HL-60 (cell line): ENCODE results near the gene ARHGAP24.

ENCODE experiments used
- DNase-seq, 2 experiments: peaks; one replicate each; pipeline ENCODE4 v3.0.0-alpha.2; 2010 to 2020; ENCODE audit warnings: low read depth in 1 of 2, low spot score in 1 of 2
- H3K27ac ChIP-seq: fragments of 250-450 bp; sonication (Bioruptor Pico); replicated peaks from 2 replicates; pipeline ENCODE4 v1.5.1; 2020; ENCODE audit warnings: mild to moderate bottlenecking, moderate library complexity
- H3K27me3 ChIP-seq: fragments of 250-450 bp; sonication (Bioruptor Pico); 2 replicates; pipeline ENCODE4 v1.5.1; 2021; ENCODE audit warnings: mild to moderate bottlenecking, moderate library complexity; ENCODE audit not compliant: insufficient read depth, poor library complexity, severe bottlenecking
- H3K4me3 ChIP-seq: replicated peaks from 2 replicates; pipeline ENCODE4 v1.5.1; 2011; ENCODE audit warnings: mild to moderate bottlenecking, control low read depth, low read length; ENCODE audit not compliant: insufficient read depth
- GABPA ChIP-seq: IDR thresholded peaks from 2 replicates; pipeline ENCODE4 v1.6.1; 2012; ENCODE audit warnings: low read depth
- POLR2AphosphoS5 ChIP-seq: IDR thresholded peaks from 2 replicates; pipeline ENCODE4 v1.6.1; 2012; ENCODE audit warnings: low read depth
- SPI1 ChIP-seq: IDR thresholded peaks from 2 replicates; pipeline ENCODE4 v1.6.1; 2012; ENCODE audit warnings: low read depth, mild to moderate bottlenecking, borderline replicate concordance
- TF ChIP-seq, protein P1 (sequence below): IDR thresholded peaks from one replicate; pipeline ENCODE4 v1.5.1; 2011; ENCODE audit warnings: low read length, control low read depth, inconsistent platforms; ENCODE audit not compliant: insufficient read depth
- TF ChIP-seq, protein P2 (sequence below): IDR thresholded peaks from 2 replicates; pipeline ENCODE4 v1.6.1; 2012; ENCODE audit warnings: low read depth; ENCODE audit not compliant: insufficient replicate concordance

ARHGAP24 gene

DNA sequence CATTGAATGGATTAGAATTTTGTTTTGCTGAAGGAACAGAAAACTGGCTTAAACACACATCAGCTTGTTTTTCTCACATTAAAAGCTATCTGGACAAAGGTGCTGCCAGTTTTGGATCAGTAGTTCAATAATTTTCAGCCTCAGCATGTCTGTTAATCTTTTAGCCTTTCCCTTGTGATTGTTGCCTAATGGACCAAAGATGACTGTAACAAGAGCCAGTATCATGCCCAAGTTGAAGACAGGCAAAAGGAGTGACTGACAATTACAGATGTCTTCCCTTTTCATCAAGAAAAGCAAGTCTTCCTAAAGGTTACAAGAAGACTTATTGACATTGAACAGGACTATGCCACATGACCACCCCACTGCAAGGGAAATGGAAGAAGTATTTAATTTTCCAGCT lies 465.2 kb downstream of the ARHGAP24 start:
- H3K4me3 ChIP-seq = no peak overlapping the region
- TF ChIP-seq POLR2AphosphoS5 (no peak), GABPA (no peak), SPI1 (no peak)
- TF ChIP-seq, protein P1, sequence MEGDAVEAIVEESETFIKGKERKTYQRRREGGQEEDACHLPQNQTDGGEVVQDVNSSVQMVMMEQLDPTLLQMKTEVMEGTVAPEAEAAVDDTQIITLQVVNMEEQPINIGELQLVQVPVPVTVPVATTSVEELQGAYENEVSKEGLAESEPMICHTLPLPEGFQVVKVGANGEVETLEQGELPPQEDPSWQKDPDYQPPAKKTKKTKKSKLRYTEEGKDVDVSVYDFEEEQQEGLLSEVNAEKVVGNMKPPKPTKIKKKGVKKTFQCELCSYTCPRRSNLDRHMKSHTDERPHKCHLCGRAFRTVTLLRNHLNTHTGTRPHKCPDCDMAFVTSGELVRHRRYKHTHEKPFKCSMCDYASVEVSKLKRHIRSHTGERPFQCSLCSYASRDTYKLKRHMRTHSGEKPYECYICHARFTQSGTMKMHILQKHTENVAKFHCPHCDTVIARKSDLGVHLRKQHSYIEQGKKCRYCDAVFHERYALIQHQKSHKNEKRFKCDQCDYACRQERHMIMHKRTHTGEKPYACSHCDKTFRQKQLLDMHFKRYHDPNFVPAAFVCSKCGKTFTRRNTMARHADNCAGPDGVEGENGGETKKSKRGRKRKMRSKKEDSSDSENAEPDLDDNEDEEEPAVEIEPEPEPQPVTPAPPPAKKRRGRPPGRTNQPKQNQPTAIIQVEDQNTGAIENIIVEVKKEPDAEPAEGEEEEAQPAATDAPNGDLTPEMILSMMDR = no peak
- TF ChIP-seq, protein P2, sequence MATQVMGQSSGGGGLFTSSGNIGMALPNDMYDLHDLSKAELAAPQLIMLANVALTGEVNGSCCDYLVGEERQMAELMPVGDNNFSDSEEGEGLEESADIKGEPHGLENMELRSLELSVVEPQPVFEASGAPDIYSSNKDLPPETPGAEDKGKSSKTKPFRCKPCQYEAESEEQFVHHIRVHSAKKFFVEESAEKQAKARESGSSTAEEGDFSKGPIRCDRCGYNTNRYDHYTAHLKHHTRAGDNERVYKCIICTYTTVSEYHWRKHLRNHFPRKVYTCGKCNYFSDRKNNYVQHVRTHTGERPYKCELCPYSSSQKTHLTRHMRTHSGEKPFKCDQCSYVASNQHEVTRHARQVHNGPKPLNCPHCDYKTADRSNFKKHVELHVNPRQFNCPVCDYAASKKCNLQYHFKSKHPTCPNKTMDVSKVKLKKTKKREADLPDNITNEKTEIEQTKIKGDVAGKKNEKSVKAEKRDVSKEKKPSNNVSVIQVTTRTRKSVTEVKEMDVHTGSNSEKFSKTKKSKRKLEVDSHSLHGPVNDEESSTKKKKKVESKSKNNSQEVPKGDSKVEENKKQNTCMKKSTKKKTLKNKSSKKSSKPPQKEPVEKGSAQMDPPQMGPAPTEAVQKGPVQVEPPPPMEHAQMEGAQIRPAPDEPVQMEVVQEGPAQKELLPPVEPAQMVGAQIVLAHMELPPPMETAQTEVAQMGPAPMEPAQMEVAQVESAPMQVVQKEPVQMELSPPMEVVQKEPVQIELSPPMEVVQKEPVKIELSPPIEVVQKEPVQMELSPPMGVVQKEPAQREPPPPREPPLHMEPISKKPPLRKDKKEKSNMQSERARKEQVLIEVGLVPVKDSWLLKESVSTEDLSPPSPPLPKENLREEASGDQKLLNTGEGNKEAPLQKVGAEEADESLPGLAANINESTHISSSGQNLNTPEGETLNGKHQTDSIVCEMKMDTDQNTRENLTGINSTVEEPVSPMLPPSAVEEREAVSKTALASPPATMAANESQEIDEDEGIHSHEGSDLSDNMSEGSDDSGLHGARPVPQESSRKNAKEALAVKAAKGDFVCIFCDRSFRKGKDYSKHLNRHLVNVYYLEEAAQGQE = no peak
- no peak for DNase-seq
- H3K27ac ChIP-seq = no peak overlapping the region
- no peaks in the 10 kb centered on the region for H3K27me3 ChIP-seq

DNA sequence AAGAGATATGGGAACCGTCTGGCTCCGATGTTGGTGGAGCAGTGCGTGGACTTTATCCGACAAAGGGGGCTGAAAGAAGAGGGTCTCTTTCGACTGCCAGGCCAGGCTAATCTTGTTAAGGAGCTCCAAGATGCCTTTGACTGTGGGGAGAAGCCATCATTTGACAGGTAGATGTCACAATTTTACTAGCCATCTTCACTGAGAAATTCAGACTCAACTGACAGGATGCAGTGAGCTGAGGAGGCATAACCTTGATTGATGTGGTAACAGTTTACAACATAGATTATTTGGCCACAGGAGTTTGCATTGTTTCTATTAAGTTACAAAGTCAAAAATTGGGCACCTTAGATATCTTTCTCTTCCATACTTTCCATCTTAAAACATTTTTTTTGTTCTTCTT lies 467.2 kb downstream of the ARHGAP24 start:
- no peaks in the 10 kb centered on the region for H3K27me3 ChIP-seq
- TF ChIP-seq POLR2AphosphoS5 = no peak
- no peak for TF ChIP-seq SPI1
- no peak for TF ChIP-seq GABPA
- TF ChIP-seq, protein P1 = no peak
- TF ChIP-seq, protein P2 = no peak
- DNase-seq = no peak
- H3K27ac ChIP-seq = no peak overlapping the region
- no peak overlapping the region for H3K4me3 ChIP-seq

DNA sequence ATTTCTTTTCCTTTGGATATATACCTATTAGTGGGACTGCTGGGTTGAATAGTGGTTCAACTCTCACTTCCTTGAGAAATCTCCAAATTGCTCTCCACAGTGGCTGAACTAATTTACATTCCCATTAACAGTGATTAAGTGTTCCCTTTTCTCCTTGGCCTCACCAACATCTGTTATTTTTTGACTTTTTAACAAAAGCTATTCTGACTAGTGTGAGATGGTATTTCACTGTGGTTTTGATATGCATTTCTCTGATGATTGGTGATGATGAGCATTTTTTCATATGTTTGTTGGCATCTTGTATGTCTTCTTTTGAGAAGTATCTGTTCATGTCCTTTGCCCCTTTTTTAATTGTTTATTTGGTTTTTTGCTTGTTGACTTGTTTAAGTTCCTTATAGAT lies 471.9 kb downstream of the ARHGAP24 start:
- Histone ChIP-seq H3K27me3 (no peaks in the 10 kb centered on the region), H3K4me3 (no peak overlapping the region), H3K27ac (no peak overlapping the region)
- no peak for DNase-seq
- TF ChIP-seq, protein P2 = no peak
- TF ChIP-seq, protein P1 = no peak
- TF ChIP-seq SPI1 (no peak), GABPA (no peak), POLR2AphosphoS5 (no peak)
